ENCODE measurements around the gene PTEN. TPM values are rescaled to one million over a fixed set of nuclear protein-coding genes. Genes with fewer than 3 reads are reported as not detected.

Gene PTEN
- total and polyA plus RNA-seq, 12 donors = 35.7 to 179 (median 89.8) TPM

DNA sequence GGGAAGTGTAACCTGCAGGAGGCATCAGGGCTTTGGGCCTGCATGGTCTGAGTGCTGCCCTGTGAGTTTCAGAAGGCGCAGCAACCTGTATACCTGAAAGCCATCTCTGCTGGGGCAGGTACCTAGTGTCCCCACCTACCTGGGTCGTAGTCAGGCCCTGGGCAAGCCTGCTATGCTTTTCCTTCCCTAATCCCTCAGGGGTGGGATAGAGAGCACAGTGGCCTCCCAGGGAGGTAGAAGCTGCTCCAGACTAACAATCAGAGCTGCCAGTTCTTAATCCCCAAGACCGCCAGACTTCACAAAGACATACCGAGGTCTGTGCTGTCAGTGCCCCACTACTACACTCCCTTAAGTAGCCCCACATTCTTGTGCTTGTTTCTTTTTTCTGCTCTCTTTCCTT lies 52.0 kb downstream of the PTEN start:
- no peak for TF ChIP-seq POLR2A (IDR thresholded peaks at IDR 0.05)
- TF ChIP-seq, protein P1, sequence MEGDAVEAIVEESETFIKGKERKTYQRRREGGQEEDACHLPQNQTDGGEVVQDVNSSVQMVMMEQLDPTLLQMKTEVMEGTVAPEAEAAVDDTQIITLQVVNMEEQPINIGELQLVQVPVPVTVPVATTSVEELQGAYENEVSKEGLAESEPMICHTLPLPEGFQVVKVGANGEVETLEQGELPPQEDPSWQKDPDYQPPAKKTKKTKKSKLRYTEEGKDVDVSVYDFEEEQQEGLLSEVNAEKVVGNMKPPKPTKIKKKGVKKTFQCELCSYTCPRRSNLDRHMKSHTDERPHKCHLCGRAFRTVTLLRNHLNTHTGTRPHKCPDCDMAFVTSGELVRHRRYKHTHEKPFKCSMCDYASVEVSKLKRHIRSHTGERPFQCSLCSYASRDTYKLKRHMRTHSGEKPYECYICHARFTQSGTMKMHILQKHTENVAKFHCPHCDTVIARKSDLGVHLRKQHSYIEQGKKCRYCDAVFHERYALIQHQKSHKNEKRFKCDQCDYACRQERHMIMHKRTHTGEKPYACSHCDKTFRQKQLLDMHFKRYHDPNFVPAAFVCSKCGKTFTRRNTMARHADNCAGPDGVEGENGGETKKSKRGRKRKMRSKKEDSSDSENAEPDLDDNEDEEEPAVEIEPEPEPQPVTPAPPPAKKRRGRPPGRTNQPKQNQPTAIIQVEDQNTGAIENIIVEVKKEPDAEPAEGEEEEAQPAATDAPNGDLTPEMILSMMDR (IDR thresholded peaks at IDR 0.05) = no peak
- peak overlapping the region in 1 of 5 donors; percentile 33 for H3K27ac ChIP-seq
- no peaks in the 10 kb centered on the region for H3K36me3 ChIP-seq (replicated peaks in 1 of 2)
- intact Hi-C loops (cut with DNase I) = no loop called here
- H3K27me3 ChIP-seq = no peaks in the 10 kb centered on the region
- H3K9me3 ChIP-seq (replicated peaks in 1 of 3) = peaks cover 0 to 23% (median 0%) of the 10 kb centered on the region in 3 donors
- H3K4me3 ChIP-seq = no peak overlapping the region
- WGBS, 4 donors = 86 to 95% (median 90%) methylated on average over 4 of the region's 4 CpGs
- peaks cover 7 to 50% of the 10 kb centered on the region in 2 donors for H3K4me1 ChIP-seq (replicated peaks in 1 of 2)
- DNase-seq = no peak

DNA sequence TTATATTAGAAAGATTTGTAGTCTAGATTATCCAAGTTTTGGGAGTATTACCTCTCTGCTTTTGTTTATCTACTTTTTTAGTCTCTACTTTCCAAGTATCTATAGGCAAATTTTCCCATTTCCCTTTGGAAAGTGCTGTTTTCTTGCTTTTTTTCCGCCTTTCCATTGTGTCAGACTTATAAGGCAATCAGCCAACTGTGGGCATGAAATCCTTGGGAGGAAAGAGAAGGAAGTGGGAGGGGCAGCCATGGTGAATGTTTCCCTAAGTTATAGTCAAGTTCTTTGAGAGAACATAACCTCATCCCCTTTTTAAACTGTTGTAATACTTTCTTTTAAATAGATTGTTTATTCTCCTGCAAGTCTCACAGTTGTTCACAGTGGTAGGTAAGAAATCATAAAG lies 52.6 kb downstream of the PTEN start:
- peaks cover 0 to 23% (median 0%) of the 10 kb centered on the region in 3 donors for H3K9me3 ChIP-seq (replicated peaks in 1 of 3)
- TF ChIP-seq, protein P1 (IDR thresholded peaks at IDR 0.05) = no peak
- TF ChIP-seq POLR2A (IDR thresholded peaks at IDR 0.05) = no peak
- H3K27me3 ChIP-seq = no peaks in the 10 kb centered on the region
- intact Hi-C loops (cut with DNase I) = no loop called here
- H3K4me1 ChIP-seq (replicated peaks in 1 of 2) = peaks cover 7 to 56% of the 10 kb centered on the region in 2 donors
- no peak overlapping the region for H3K4me3 ChIP-seq
- peak in 1 of 7 donors; percentile 27 for DNase-seq
- H3K27ac ChIP-seq = peak overlapping the region in 1 of 5 donors; percentile 33
- no peaks in the 10 kb centered on the region for H3K36me3 ChIP-seq (replicated peaks in 1 of 2)
- WGBS, 4 donors = 57 to 77% (median 68%) methylated on average over 1 of the region's 1 CpG

GRCh38 chr10:87916515-87916914 lies 53.1 kb downstream of the PTEN start:
- WGBS, 4 donors = 57 to 70% (median 64%) methylated on average over 3 of the region's 3 CpGs
- peak overlapping the region in 2 of 5 donors; percentile 33 to 37 for H3K27ac ChIP-seq
- H3K36me3 ChIP-seq (replicated peaks in 1 of 2) = no peaks in the 10 kb centered on the region
- TF ChIP-seq, protein P1 (IDR thresholded peaks at IDR 0.05) = no peak
- TF ChIP-seq POLR2A (IDR thresholded peaks at IDR 0.05) = no peak
- H3K4me1 ChIP-seq (replicated peaks in 1 of 2) = peaks cover 7 to 61% of the 10 kb centered on the region in 2 donors
- H3K27me3 ChIP-seq = no peaks in the 10 kb centered on the region
- H3K4me3 ChIP-seq = no peak overlapping the region
- H3K9me3 ChIP-seq (replicated peaks in 1 of 3) = peaks cover 0 to 22% (median 0%) of the 10 kb centered on the region in 3 donors
- no peak for DNase-seq
- intact Hi-C loops (cut with DNase I) = no loop called here

DNA sequence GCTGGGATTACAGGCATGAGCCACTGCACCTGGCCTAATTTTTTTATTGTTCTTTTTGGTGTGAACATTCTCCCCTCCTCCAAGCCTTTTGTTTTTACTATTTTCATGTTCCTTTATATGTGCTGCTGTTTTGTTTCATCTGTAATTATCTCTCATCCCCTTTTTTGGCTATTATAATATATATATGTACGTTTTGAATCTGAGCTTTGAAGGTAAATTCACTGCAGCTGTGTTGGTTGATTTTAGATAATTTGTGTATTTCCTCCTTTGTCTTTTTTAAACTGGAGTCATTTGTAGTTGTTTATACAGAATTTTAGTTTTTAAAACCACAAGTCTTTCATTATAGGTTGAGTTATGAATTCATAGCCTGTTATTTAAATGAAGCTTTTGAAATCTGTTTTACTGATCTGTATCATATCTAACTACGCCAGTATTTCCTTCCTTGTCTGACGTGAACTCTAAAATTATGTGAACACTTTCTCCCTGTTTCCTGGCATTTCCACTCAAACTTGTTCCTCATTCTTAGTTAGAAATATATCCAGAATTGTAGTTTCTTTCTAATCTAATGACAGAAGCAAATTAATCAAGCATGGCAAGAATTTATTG lies 54.9 kb downstream of the PTEN start:
- WGBS, 4 donors = 42 to 61% (median 48%) methylated on average over 3 of the region's 3 CpGs
- TF ChIP-seq POLR2A (IDR thresholded peaks at IDR 0.05) = no peak
- TF ChIP-seq, protein P1 (IDR thresholded peaks at IDR 0.05) = no peak

More for the DNA sequence above, 54.9 kb downstream of the PTEN start:
- Histone ChIP-seq H3K9me3 (replicated peaks in 1 of 3) (peaks cover 0 to 7% (median 0%) of the 10 kb centered on the region in 3 donors), H3K27me3 (no peaks in the 10 kb centered on the region), H3K36me3 (replicated peaks in 1 of 2) (no peaks in the 10 kb centered on the region), H3K4me3 (no peak overlapping the region), H3K4me1 (replicated peaks in 1 of 2) (peaks cover 7 to 78% of the 10 kb centered on the region in 2 donors), H3K27ac (peak overlapping the region in 1 of 5 donors; percentile 32)
- intact Hi-C loops (cut with DNase I) = no loop called here
- no peak for DNase-seq

All from adrenal gland (tissue), 12 donors.